Right cardiac atrium (tissue), 5 donors: ENCODE measurements around the gene MMEL1. TPM values are rescaled to one million over a fixed set of nuclear protein-coding genes. Genes with fewer than 3 reads are reported as not detected.
"Not testable (repeated sequence)": the region's sequence is repeated elsewhere in the genome, so short reads cannot be mapped to it uniquely, and the experiment has no call there.

ENCODE experiments used
- ATAC-seq, 2 donors: fragments of 200-7000 bp; cut with Tn5 transposase; one replicate each; pipeline versions ENCODE4 v1.8.0 to v1.9.1; 2020; ENCODE audit warnings: moderate library complexity in 2 of 2, mild to moderate bottlenecking in 1 of 2
- DNase-seq, 3 donors: peaks; one replicate each; pipeline ENCODE4 v3.0.0-alpha.2; 2020
- H3K27ac ChIP-seq: one replicate; pipeline ENCODE4 v1.5.1; 2013; ENCODE audit warnings: mild to moderate bottlenecking, low read length, control low read depth, moderate library complexity
- H3K27me3 ChIP-seq: one replicate; pipeline ENCODE4 v1.6.1; 2013; ENCODE audit not compliant: control insufficient read depth, insufficient read depth
- H3K4me1 ChIP-seq: one replicate; pipeline ENCODE4 v1.6.1; 2013; ENCODE audit warnings: low read length; ENCODE audit not compliant: control insufficient read depth, insufficient read depth
- H3K4me3 ChIP-seq: one replicate; pipeline ENCODE4 v1.5.1; 2013; ENCODE audit warnings: low read length, control low read depth
- H3K9me3 ChIP-seq: one replicate; pipeline ENCODE4 v1.6.1; 2013; ENCODE audit warnings: low read length; ENCODE audit not compliant: control insufficient read depth
- WGBS: extraction: QIAGEN DNeasy Blood & Tissue Kit; methylation state at CpG from one replicate; pipeline ENCODE4 v1.1.7; 2013; 5-methylcytosine and 5-hydroxymethylcytosine counted together
- intact Hi-C, 4 donors: fragments of 100-400 bp; cut with DNase I; formaldehyde crosslinking; loops; one replicate each; pipeline versions ENCODE4 v1.11.0 to v1.14.0; 2022 to 2023
- polyA plus RNA-seq: library from polyadenylated mRNA; stranded (reverse); fragments of 200-250 nt; gene quantifications from one replicate; pipeline ENCODE4 v1.2.3, GENCODE V29; 2013
- total RNA-seq, 4 donors: library from RNA; stranded (reverse); fragmentation: NEBNext Ultra II Directional; extraction: Animal tissue kit (Norgen Biotek cat#: 25700); gene quantifications; one replicate each; pipeline ENCODE4 v1.2.1, GENCODE V29; 2021
- donor health status: healthy with polysubstance abuse.
- donor health status: DM: no; HTN: yes; CAD: no.
- donor health status: DM: no; HTN: no; CAD: no.
- donor health status: DM: no; HTN: yes; CAD: no; lungs with severe emphysema.
- donor health status: DM: yes; HTN: yes; CAD: no.

MMEL1 gene
- total and polyA plus RNA-seq, 5 donors: 0.32 to 1.7 (median 0.94) TPM

- Histone ChIP-seq H3K4me3 (no peak overlapping the region), H3K9me3 (no peaks in the 10 kb centered on the region), H3K27ac (no peak overlapping the region), H3K4me1 (no peaks in the 10 kb centered on the region), H3K27me3 (no peaks in the 10 kb centered on the region)
- intact Hi-C loops: no loop called here
- WGBS: 55% methylated on average over 8 of the region's 8 CpGs
- ATAC-seq (no peak), DNase-seq (no peak)
Observed at GRCh38 chr1:2632051-2632430, 775 bp downstream of the MMEL1 start.

- intact Hi-C loops: no loop called here
- no peak for ATAC-seq
- H3K4me3 ChIP-seq: no peak overlapping the region
- 71% methylated on average over 24 of the region's 24 CpGs for WGBS
- peak in 1 of 3 donors; percentile 30 for DNase-seq
- no peaks in the 10 kb centered on the region for H3K9me3 ChIP-seq
- H3K27ac ChIP-seq: no peak overlapping the region
- no peaks in the 10 kb centered on the region for H3K4me1 ChIP-seq
- no peaks in the 10 kb centered on the region for H3K27me3 ChIP-seq
Observed at GRCh38 chr1:2631136-2632050, 1.4 kb downstream of the MMEL1 start.

- no peaks in the 10 kb centered on the region for H3K9me3 ChIP-seq
- no peak overlapping the region for H3K4me3 ChIP-seq
- no peaks in the 10 kb centered on the region for H3K27me3 ChIP-seq
- H3K27ac ChIP-seq: no peak overlapping the region
- WGBS: 93% methylated on average over 35 of the region's 35 CpGs
- no peaks in the 10 kb centered on the region for H3K4me1 ChIP-seq
- DNase-seq (no peak), ATAC-seq (no peak)
- intact Hi-C loops: no loop called here
Observed at GRCh38 chr1:2630498-2631135, 2.2 kb downstream of the MMEL1 start.

GRCh38 chr1:2629627-2630497, 3.0 kb downstream of the MMEL1 start:
- Histone ChIP-seq H3K9me3 (no peaks in the 10 kb centered on the region), H3K27me3 (no peaks in the 10 kb centered on the region), H3K27ac (no peak overlapping the region), H3K4me3 (no peak overlapping the region), H3K4me1 (no peaks in the 10 kb centered on the region)
- DNase-seq (peak in 1 of 3 donors; percentile 40), ATAC-seq (no peak)
- intact Hi-C loops: no loop called here
- WGBS: 80% methylated on average over 23 of the region's 23 CpGs

- Histone ChIP-seq H3K4me1 (no peaks in the 10 kb centered on the region), H3K4me3 (no peak overlapping the region), H3K27me3 (no peaks in the 10 kb centered on the region), H3K9me3 (no peaks in the 10 kb centered on the region), H3K27ac (no peak overlapping the region)
- no peak for DNase-seq
- intact Hi-C loops: no loop called here
- WGBS: 4% methylated on average over 64 of the region's 64 CpGs
- ATAC-seq: no peak
Observed at GRCh38 chr1:2628933-2629626, 3.7 kb downstream of the MMEL1 start.

- DNase-seq (peak in 1 of 3 donors; percentile 33), ATAC-seq (peak in 1 of 2 donors; percentile 32)
- 9% methylated on average over 46 of the region's 46 CpGs for WGBS
- intact Hi-C loops: no loop called here
- Histone ChIP-seq H3K27ac (no peak overlapping the region), H3K4me3 (no peak overlapping the region), H3K9me3 (no peaks in the 10 kb centered on the region), H3K27me3 (no peaks in the 10 kb centered on the region), H3K4me1 (no peaks in the 10 kb centered on the region)
Observed at GRCh38 chr1:2628191-2628932, 4.5 kb downstream of the MMEL1 start.

GRCh38 chr1:2627746-2628145, 5.1 kb downstream of the MMEL1 start:
- peak in 1 of 3 donors; percentile 33 for DNase-seq
- no peaks in the 10 kb centered on the region for H3K27me3 ChIP-seq
- no peak overlapping the region for H3K27ac ChIP-seq
- H3K9me3 ChIP-seq: no peaks in the 10 kb centered on the region
- H3K4me1 ChIP-seq: no peaks in the 10 kb centered on the region
- WGBS: 29% methylated on average over 6 of the region's 6 CpGs
- no peak overlapping the region for H3K4me3 ChIP-seq
- no peak for ATAC-seq
- intact Hi-C loops: no loop called here

GRCh38 chr1:2625748-2626147, 7.1 kb downstream of the MMEL1 start:
- H3K27ac ChIP-seq, ATAC-seq, H3K4me3 ChIP-seq, intact Hi-C loops, H3K9me3 ChIP-seq, DNase-seq, H3K4me1 ChIP-seq, H3K27me3 ChIP-seq: not testable (repeated sequence)
- WGBS: 62% methylated on average over 7 of the region's 7 CpGs

GRCh38 chr1:2625311-2625710, 7.5 kb downstream of the MMEL1 start:
- H3K27ac ChIP-seq: no peak overlapping the region
- 86% methylated on average over 10 of the region's 10 CpGs for WGBS
- H3K9me3 ChIP-seq: no peaks in the 10 kb centered on the region
- intact Hi-C loops: no loop called here
- H3K4me1 ChIP-seq: no peaks in the 10 kb centered on the region
- DNase-seq: no peak
- no peaks in the 10 kb centered on the region for H3K27me3 ChIP-seq
- no peak for ATAC-seq
- H3K4me3 ChIP-seq: no peak overlapping the region

GRCh38 chr1:2624735-2625300, 8.0 kb downstream of the MMEL1 start:
- H3K27me3 ChIP-seq: no peaks in the 10 kb centered on the region
- no peak overlapping the region for H3K27ac ChIP-seq
- WGBS: 84% methylated on average over 13 of the region's 13 CpGs
- no peak overlapping the region for H3K4me3 ChIP-seq
- H3K4me1 ChIP-seq: no peaks in the 10 kb centered on the region
- no peaks in the 10 kb centered on the region for H3K9me3 ChIP-seq
- DNase-seq (no peak), ATAC-seq (no peak)
- intact Hi-C loops: no loop called here
